ENCODE results near the gene PPP2R5E. TPM values are rescaled to one million over a fixed set of nuclear protein-coding genes. Genes with fewer than 3 reads are reported as not detected.

The PPP2R5E gene
- total and polyA plus RNA-seq, 2 experiments from 2014 or later, result 21.8 to 31.8 TPM

DNA sequence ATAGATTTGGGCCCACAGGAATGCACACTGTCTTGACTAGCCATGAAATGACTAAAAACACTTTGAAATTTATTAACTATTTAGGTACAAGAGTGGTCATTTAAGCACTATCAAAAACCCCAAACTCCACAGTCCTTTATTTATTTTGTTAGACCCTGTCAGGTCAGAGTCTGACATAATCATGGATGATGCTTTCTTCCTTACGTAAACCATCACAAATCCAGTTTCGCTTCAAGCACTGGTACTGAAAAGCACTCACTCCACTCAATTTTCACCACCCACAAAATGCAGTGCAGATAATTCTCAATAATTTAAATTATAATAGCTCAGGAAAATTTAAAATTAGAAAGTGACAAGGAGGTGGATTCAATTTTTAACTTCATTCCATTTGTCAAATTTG is 25.8 kb downstream of the PPP2R5E start:
- no peaks in the 10 kb centered on the region; the same call in 1 of the 2 replicates for H3K36me3 ChIP-seq (ENCODE audit: low read depth)
- no peak for DNase-seq
- TF ChIP-seq EZH2phosphoT487 (IDR thresholded peaks at IDR 0.05; ENCODE audit: insufficient read depth, low read depth), result no peak
- TF ChIP-seq EZH2 (IDR thresholded peaks at IDR 0.05; ENCODE audit: insufficient read depth, poor library complexity, severe bottlenecking), result no peak
- no peak overlapping the region for H2AFZ ChIP-seq
- H3K4me2 ChIP-seq (ENCODE audit: unreplicated experiment), result no peak overlapping the region
- no peak overlapping the region for H3K27ac ChIP-seq
- in situ Hi-C loops (cut with MboI), result no loop called here
- no peaks in the 10 kb centered on the region for H3K9me2 ChIP-seq (ENCODE audit: insufficient read depth)
- H3K9ac ChIP-seq, result no peak overlapping the region
- no peak overlapping the region for H3K4me3 ChIP-seq
- WGBS, 2 experiments (ENCODE audit: low coverage in 1 of 2, low lambda C conversion rate in 2 of 2, missing lambda C conversion rate in 2 of 2), result 98 to 100% methylated on average over 2 of the region's 2 CpGs
- H3K27me3 ChIP-seq (replicated peaks; ENCODE audit: insufficient read depth), result no peaks in the 10 kb centered on the region
- no peaks in the 10 kb centered on the region for H3K9me3 ChIP-seq (ENCODE audit: low read depth)
- H3F3A ChIP-seq (ENCODE audit: insufficient read depth), result no peaks in the 10 kb centered on the region
- peaks cover 5% of the 10 kb centered on the region; the same call in 1 of the 2 replicates for H3K4me1 ChIP-seq (ENCODE audit: insufficient read depth)
- peaks cover 17% of the 10 kb centered on the region; the same call in 1 of the 2 replicates for H4K20me1 ChIP-seq (ENCODE audit: insufficient read depth)
- H3K79me2 ChIP-seq (ENCODE audit: insufficient read depth), result peaks cover 94% of the 10 kb centered on the region

DNA sequence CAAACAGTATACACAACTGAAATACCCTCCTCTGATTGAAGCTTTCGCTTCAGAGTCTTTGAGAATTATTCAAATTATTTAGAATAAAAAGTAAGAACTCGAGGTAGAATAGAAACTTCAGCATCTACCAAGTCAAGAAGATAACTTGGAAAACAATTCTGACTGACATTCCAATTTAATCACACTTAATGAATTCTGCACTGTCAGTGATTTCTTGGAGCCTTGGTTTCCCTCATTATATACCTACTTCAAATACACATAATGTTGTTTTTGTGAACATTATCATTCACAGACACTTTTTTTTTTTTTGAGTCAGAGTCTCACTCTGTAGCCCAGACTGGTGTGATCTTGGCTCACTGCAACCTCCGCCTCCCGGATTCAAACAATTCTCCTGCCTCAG is 27.9 kb downstream of the PPP2R5E start:
- no peak for TF ChIP-seq EZH2 (IDR thresholded peaks at IDR 0.05; ENCODE audit: insufficient read depth, poor library complexity, severe bottlenecking)
- TF ChIP-seq EZH2phosphoT487 (IDR thresholded peaks at IDR 0.05; ENCODE audit: insufficient read depth, low read depth), result no peak
- Histone ChIP-seq H2AFZ (no peak overlapping the region), H3K4me1 (ENCODE audit: insufficient read depth) (peaks cover 5% of the 10 kb centered on the region; the same call in 1 of the 2 replicates), H3K9me3 (ENCODE audit: low read depth) (no peaks in the 10 kb centered on the region), H3K36me3 (ENCODE audit: low read depth) (no peaks in the 10 kb centered on the region; the same call in 1 of the 2 replicates), H3F3A (ENCODE audit: insufficient read depth) (no peaks in the 10 kb centered on the region), H3K27ac (no peak overlapping the region), H3K27me3 (replicated peaks; ENCODE audit: insufficient read depth) (no peaks in the 10 kb centered on the region), H3K4me3 (no peak overlapping the region), H3K4me2 (ENCODE audit: unreplicated experiment) (no peak overlapping the region), H3K9ac (no peak overlapping the region), H3K9me2 (ENCODE audit: insufficient read depth) (no peaks in the 10 kb centered on the region), H3K79me2 (ENCODE audit: insufficient read depth) (peaks cover 100% of the 10 kb centered on the region), H4K20me1 (ENCODE audit: insufficient read depth) (peaks cover 19% of the 10 kb centered on the region; the same call in 1 of the 2 replicates)
- in situ Hi-C loops (cut with MboI), result no loop called here
- 86 to 88% methylated on average over 4 of the region's 4 CpGs for WGBS, 2 experiments (ENCODE audit: low coverage in 1 of 2, low lambda C conversion rate in 2 of 2, missing lambda C conversion rate in 2 of 2)
- no peak for DNase-seq

DNA sequence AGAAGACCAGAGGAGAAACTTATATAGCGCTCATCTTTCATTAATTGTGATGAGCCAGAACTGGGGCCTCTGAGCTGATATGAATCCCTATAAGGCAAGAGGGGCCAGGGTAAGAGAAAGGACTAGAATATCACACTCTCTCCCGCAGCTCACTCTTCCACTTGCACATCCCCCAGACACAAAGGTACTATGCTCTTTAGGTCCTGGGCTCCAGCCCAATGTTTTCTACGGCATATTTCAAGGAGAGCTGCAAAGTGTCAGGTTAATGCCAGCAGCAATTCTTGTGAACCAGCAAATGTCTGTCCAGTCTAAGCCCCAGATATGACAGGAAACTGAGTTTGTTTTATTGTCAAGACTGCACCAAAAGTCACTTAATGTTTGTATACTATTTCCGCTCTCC is 29.4 kb downstream of the PPP2R5E start:
- Histone ChIP-seq H3K36me3 (ENCODE audit: low read depth) (no peaks in the 10 kb centered on the region), H2AFZ (no peak overlapping the region), H3K9me2 (ENCODE audit: insufficient read depth) (no peaks in the 10 kb centered on the region), H3K27me3 (replicated peaks; ENCODE audit: insufficient read depth) (no peaks in the 10 kb centered on the region), H3K4me3 (no peak overlapping the region), H3K9me3 (ENCODE audit: low read depth) (no peaks in the 10 kb centered on the region), H3F3A (ENCODE audit: insufficient read depth) (no peaks in the 10 kb centered on the region), H3K79me2 (ENCODE audit: insufficient read depth) (peaks cover 100% of the 10 kb centered on the region), H3K27ac (no peak overlapping the region), H3K4me1 (ENCODE audit: insufficient read depth) (peaks cover 5% of the 10 kb centered on the region; the same call in 1 of the 2 replicates), H3K9ac (no peak overlapping the region), H4K20me1 (ENCODE audit: insufficient read depth) (peaks cover 21% of the 10 kb centered on the region; the same call in 1 of the 2 replicates), H3K4me2 (ENCODE audit: unreplicated experiment) (no peak overlapping the region)
- no peak for TF ChIP-seq EZH2phosphoT487 (IDR thresholded peaks at IDR 0.05; ENCODE audit: insufficient read depth, low read depth)
- TF ChIP-seq EZH2 (IDR thresholded peaks at IDR 0.05; ENCODE audit: insufficient read depth, poor library complexity, severe bottlenecking), result no peak
- WGBS, 2 experiments (ENCODE audit: low coverage in 1 of 2, low lambda C conversion rate in 2 of 2, missing lambda C conversion rate in 2 of 2), result 73 to 81% methylated on average over 4 of the region's 4 CpGs
- no peak for DNase-seq
- in situ Hi-C loops (cut with MboI), result no loop called here

DNA sequence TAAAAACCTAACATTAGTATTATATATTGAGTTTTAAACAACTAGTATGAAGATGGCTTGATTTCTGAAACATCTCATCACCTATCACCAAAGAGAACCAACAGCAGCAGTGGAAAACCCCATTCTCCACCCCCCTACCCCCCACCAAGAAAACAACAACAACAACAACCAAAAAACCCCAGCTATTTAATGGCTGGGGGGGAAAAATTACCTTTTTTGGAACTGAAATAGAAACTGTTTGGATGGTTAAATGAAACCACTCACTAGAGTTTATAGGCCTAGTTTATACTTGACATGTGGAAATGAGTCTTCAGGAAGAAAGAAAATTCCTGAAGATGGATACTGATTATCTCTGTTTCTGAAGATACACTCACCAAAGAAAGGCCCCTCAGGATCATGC is 30.3 kb downstream of the PPP2R5E start:
- Histone ChIP-seq H3K4me1 (ENCODE audit: insufficient read depth) (peaks cover 5% of the 10 kb centered on the region; the same call in 1 of the 2 replicates), H3K36me3 (ENCODE audit: low read depth) (no peaks in the 10 kb centered on the region), H4K20me1 (ENCODE audit: insufficient read depth) (peaks cover 21% of the 10 kb centered on the region; the same call in 1 of the 2 replicates), H3K9ac (no peak overlapping the region), H3K4me3 (no peak overlapping the region), H3K9me2 (ENCODE audit: insufficient read depth) (no peaks in the 10 kb centered on the region), H3K79me2 (ENCODE audit: insufficient read depth) (peaks cover 100% of the 10 kb centered on the region), H3F3A (ENCODE audit: insufficient read depth) (no peaks in the 10 kb centered on the region), H3K27ac (no peak overlapping the region), H3K4me2 (ENCODE audit: unreplicated experiment) (no peak overlapping the region), H3K9me3 (ENCODE audit: low read depth) (no peaks in the 10 kb centered on the region), H3K27me3 (replicated peaks; ENCODE audit: insufficient read depth) (no peaks in the 10 kb centered on the region), H2AFZ (no peak overlapping the region)
- in situ Hi-C loops (cut with MboI), result no loop called here
- DNase-seq, result no peak
- no peak for TF ChIP-seq EZH2 (IDR thresholded peaks at IDR 0.05; ENCODE audit: insufficient read depth, poor library complexity, severe bottlenecking)
- TF ChIP-seq EZH2phosphoT487 (IDR thresholded peaks at IDR 0.05; ENCODE audit: insufficient read depth, low read depth), result no peak

DNA sequence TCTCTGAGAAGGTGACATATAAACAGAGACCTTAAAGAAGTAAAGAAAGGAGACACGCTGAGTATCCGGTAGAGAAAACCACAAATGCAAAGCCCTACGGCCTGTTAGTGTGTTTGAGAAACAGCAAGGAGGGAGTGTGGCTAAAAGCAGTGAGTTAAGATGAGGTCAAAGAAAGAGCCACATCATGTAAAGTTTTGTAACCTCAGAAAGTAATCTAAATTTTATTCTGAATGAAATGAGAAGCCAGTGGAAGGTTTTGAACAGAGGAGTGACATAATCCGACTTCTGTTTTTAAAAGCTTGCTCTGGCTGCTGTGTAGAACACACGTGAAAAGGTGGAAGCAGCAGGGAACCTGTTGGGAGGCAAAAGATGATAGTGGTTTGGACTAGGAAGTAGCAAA is 32.6 kb downstream of the PPP2R5E start:
- no peak overlapping the region for H2AFZ ChIP-seq
- H3K9ac ChIP-seq, result no peak overlapping the region
- no peak for DNase-seq
- no peaks in the 10 kb centered on the region for H3K9me2 ChIP-seq (ENCODE audit: insufficient read depth)
- H3K27ac ChIP-seq, result no peak overlapping the region
- H4K20me1 ChIP-seq (ENCODE audit: insufficient read depth), result peaks cover 17% of the 10 kb centered on the region; the same call in 1 of the 2 replicates
- H3K4me2 ChIP-seq (ENCODE audit: unreplicated experiment), result no peak overlapping the region
- H3K4me3 ChIP-seq, result no peak overlapping the region
- H3F3A ChIP-seq (ENCODE audit: insufficient read depth), result no peaks in the 10 kb centered on the region
- H3K36me3 ChIP-seq (ENCODE audit: low read depth), result no peaks in the 10 kb centered on the region
- TF ChIP-seq EZH2 (IDR thresholded peaks at IDR 0.05; ENCODE audit: insufficient read depth, poor library complexity, severe bottlenecking) (no peak), EZH2phosphoT487 (IDR thresholded peaks at IDR 0.05; ENCODE audit: insufficient read depth, low read depth) (no peak)
- no peaks in the 10 kb centered on the region for H3K27me3 ChIP-seq (replicated peaks; ENCODE audit: insufficient read depth)
- peaks cover 5% of the 10 kb centered on the region; the same call in 1 of the 2 replicates for H3K4me1 ChIP-seq (ENCODE audit: insufficient read depth)
- no peaks in the 10 kb centered on the region for H3K9me3 ChIP-seq (ENCODE audit: low read depth)
- in situ Hi-C loops (cut with MboI), result no loop called here
- WGBS, 2 experiments (ENCODE audit: low coverage in 1 of 2, low lambda C conversion rate in 2 of 2, missing lambda C conversion rate in 2 of 2), result 97 to 98% methylated on average over 5 of the region's 5 CpGs
- peaks cover 100% of the 10 kb centered on the region for H3K79me2 ChIP-seq (ENCODE audit: insufficient read depth)

Data from GM23248 (cell line).